ENCODE measurements around the gene FAM117B. TPM values are rescaled to one million over a fixed set of nuclear protein-coding genes. Genes with fewer than 3 reads are reported as not detected.

FAM117B gene
- total and polyA plus RNA-seq, 8 donors = 2.5 to 12.4 (median 5.4) TPM

DNA sequence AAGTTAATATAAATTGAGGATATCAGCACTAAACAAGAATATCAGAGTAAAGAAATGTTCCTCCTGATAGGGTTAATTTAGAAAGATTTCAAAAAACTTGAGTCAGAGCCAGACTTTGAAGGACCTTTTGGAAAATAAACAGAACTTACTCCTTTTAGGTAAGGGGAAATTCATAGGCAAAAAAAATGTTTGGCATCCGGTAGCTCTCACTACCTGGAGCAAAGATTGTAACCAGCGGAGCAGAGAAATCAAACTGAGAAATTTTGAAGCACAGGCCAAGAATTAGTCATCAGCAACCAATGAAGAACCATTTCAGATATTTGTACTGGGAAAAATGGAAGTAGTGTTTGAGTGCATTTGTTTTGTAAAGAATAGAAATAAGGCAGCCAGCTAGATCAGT lies 123.8 kb downstream of the FAM117B start:
- DNase-seq (no peak), FAIRE-seq (no peak), ATAC-seq (peak; percentile 75 to 92 (median 90))
- WGBS, 2 donors = 8 to 17% methylated on average over 2 of the region's 2 CpGs
- Histone ChIP-seq H3K27me3 (no peaks in the 10 kb centered on the region), H3K9me3 (no peaks in the 10 kb centered on the region), H3K4me3 (no peak overlapping the region), H3K27ac (peak overlapping the region in 2 of 4 donors; percentile 38 to 61), H3K36me3 (no peaks in the 10 kb centered on the region), H3K4me1 (peaks cover 0 to 18% (median 16%) of the 10 kb centered on the region in 3 donors)
- intact Hi-C loops (cut with DNase I) = no loop called here
- TF ChIP-seq, protein P1, sequence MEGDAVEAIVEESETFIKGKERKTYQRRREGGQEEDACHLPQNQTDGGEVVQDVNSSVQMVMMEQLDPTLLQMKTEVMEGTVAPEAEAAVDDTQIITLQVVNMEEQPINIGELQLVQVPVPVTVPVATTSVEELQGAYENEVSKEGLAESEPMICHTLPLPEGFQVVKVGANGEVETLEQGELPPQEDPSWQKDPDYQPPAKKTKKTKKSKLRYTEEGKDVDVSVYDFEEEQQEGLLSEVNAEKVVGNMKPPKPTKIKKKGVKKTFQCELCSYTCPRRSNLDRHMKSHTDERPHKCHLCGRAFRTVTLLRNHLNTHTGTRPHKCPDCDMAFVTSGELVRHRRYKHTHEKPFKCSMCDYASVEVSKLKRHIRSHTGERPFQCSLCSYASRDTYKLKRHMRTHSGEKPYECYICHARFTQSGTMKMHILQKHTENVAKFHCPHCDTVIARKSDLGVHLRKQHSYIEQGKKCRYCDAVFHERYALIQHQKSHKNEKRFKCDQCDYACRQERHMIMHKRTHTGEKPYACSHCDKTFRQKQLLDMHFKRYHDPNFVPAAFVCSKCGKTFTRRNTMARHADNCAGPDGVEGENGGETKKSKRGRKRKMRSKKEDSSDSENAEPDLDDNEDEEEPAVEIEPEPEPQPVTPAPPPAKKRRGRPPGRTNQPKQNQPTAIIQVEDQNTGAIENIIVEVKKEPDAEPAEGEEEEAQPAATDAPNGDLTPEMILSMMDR (IDR thresholded peaks at IDR 0.05) = no peak

- no peak for ATAC-seq
- H3K36me3 ChIP-seq = no peaks in the 10 kb centered on the region
- DNase-seq = no peak
These were observed 126.1 kb downstream of the FAM117B start for GRCh38 chr2:202760848-202761247.

GRCh38 chr2:202762556-202762955 lies 127.8 kb downstream of the FAM117B start:
- no peaks in the 10 kb centered on the region for H3K27me3 ChIP-seq
- H3K4me1 ChIP-seq = peaks cover 0 to 17% (median 16%) of the 10 kb centered on the region in 3 donors
- H3K9me3 ChIP-seq = no peaks in the 10 kb centered on the region
- ATAC-seq (no peak), DNase-seq (no peak), FAIRE-seq (no peak)
- intact Hi-C loops (cut with DNase I) = no loop called here
- H3K4me3 ChIP-seq = no peak overlapping the region
- H3K27ac ChIP-seq = no peak overlapping the region
- WGBS, 2 donors = 66 to 86% methylated on average over 4 of the region's 4 CpGs
- peaks cover 0 to 6% (median 0%) of the 10 kb centered on the region in 3 donors for H3K36me3 ChIP-seq
- TF ChIP-seq, protein P1 (IDR thresholded peaks at IDR 0.05) = no peak

More at GRCh38 chr2:202760848-202761247, 126.1 kb downstream of the FAM117B start:
- no peak for FAIRE-seq
- no peaks in the 10 kb centered on the region for H3K9me3 ChIP-seq
- intact Hi-C loops (cut with DNase I) = no loop called here
- peaks cover 0 to 18% (median 16%) of the 10 kb centered on the region in 3 donors for H3K4me1 ChIP-seq
- H3K4me3 ChIP-seq = no peak overlapping the region
- no peak overlapping the region for H3K27ac ChIP-seq
- TF ChIP-seq, protein P1 (IDR thresholded peaks at IDR 0.05) = no peak
- H3K27me3 ChIP-seq = no peaks in the 10 kb centered on the region
- 87 to 88% methylated on average over 2 of the region's 2 CpGs for WGBS, 2 donors

DNA sequence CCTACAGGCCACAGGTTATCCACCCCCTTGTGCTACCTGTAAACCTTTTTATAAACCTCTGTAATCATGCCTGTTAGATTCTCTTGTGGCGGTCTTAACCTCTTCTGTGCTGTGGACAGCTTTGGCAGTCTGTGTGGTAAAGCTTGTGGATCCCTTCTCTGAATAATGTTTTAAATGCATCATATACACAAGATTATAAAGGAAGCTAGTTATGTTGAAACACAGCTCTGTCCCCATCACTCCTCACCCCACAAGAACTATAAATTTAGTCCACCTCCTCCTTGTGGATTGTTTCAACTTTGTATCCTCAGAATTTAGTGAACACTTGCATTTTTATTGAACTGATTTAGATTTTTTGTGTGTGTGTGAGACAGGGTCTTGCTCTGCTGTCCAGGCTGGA lies 129.1 kb downstream of the FAM117B start:
- intact Hi-C loops (cut with DNase I) = no loop called here
- H3K27me3 ChIP-seq = no peaks in the 10 kb centered on the region
- peaks cover 0 to 4% (median 3%) of the 10 kb centered on the region in 3 donors for H3K4me1 ChIP-seq
- ATAC-seq = no peak
- no peak for DNase-seq
- TF ChIP-seq, protein P1 (IDR thresholded peaks at IDR 0.05) = no peak
- H3K9me3 ChIP-seq = no peaks in the 10 kb centered on the region
- 98 to 100% methylated on average over 1 of the region's 1 CpG for WGBS, 2 donors
- H3K36me3 ChIP-seq = peaks cover 0 to 6% (median 0%) of the 10 kb centered on the region in 3 donors
- no peak overlapping the region for H3K27ac ChIP-seq
- no peak for FAIRE-seq
- H3K4me3 ChIP-seq = no peak overlapping the region

DNA sequence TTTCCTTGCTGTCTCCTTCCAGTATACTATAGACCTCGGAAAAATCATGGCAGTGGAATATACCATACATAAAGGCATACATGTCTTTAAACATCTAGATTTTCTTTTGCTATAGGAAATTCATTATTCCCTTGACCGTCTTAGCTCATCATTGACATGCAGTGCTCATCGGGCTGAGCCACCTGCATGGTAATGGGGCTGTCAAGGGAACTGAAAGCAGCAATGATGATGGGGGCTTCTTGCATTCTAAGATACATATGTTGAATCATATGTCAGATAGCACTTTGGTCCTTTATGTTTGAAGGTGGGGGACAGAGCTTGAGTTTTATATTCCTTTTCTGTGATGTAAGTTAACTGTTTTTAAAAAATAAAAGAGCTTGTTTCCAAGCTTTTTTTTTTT lies 130.2 kb downstream of the FAM117B start:
- no peak overlapping the region for H3K27ac ChIP-seq
- TF ChIP-seq, protein P1 (IDR thresholded peaks at IDR 0.05) = no peak
- WGBS, 2 donors = 89 to 94% methylated on average over 3 of the region's 3 CpGs
- no peak for DNase-seq
- peaks cover 0 to 6% (median 0%) of the 10 kb centered on the region in 3 donors for H3K36me3 ChIP-seq
- H3K4me3 ChIP-seq = no peak overlapping the region
- intact Hi-C loops (cut with DNase I) = no loop called here
- no peak for ATAC-seq
- FAIRE-seq = no peak
- no peaks in the 10 kb centered on the region for H3K27me3 ChIP-seq
- no peaks in the 10 kb centered on the region for H3K4me1 ChIP-seq
- H3K9me3 ChIP-seq = no peaks in the 10 kb centered on the region
